ENCODE data around the gene MGAT4A.

Gene MGAT4A

DNA sequence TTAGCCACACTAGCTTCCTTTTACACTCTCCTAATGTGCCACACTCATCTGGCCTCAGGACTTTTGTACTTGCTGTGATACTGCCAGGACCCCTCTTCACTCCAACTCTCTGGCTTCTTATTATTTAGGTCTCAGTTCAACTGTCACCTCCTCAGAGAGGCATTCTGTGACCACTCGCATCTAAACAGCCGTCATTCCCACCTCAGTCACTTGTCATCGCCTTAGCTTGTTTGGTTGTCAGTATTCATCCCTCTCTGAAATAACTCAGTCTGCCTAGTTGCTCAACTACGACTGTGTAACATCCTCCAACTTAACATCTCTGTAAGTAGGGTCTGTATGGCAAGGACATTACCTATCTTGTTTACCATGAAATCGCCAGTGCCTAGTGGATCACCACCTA, 27.2 kb downstream of the MGAT4A start:
- Histone ChIP-seq H3K9me3 (ENCODE audit: severe bottlenecking) (no peaks in the 10 kb centered on the region), H3K4me3 (ENCODE audit: low read depth, low read length) (no peak overlapping the region), H3K27me3 (ENCODE audit: insufficient read depth, low read depth, severe bottlenecking) (no peaks in the 10 kb centered on the region), H3K36me3 (no peaks in the 10 kb centered on the region), H3K27ac (no peak overlapping the region)
- no peak for DNase-seq
- TF ChIP-seq, protein P1, sequence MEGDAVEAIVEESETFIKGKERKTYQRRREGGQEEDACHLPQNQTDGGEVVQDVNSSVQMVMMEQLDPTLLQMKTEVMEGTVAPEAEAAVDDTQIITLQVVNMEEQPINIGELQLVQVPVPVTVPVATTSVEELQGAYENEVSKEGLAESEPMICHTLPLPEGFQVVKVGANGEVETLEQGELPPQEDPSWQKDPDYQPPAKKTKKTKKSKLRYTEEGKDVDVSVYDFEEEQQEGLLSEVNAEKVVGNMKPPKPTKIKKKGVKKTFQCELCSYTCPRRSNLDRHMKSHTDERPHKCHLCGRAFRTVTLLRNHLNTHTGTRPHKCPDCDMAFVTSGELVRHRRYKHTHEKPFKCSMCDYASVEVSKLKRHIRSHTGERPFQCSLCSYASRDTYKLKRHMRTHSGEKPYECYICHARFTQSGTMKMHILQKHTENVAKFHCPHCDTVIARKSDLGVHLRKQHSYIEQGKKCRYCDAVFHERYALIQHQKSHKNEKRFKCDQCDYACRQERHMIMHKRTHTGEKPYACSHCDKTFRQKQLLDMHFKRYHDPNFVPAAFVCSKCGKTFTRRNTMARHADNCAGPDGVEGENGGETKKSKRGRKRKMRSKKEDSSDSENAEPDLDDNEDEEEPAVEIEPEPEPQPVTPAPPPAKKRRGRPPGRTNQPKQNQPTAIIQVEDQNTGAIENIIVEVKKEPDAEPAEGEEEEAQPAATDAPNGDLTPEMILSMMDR (IDR thresholded peaks at IDR 0.05; ENCODE audit: low read depth, low read length), result no peak

DNA sequence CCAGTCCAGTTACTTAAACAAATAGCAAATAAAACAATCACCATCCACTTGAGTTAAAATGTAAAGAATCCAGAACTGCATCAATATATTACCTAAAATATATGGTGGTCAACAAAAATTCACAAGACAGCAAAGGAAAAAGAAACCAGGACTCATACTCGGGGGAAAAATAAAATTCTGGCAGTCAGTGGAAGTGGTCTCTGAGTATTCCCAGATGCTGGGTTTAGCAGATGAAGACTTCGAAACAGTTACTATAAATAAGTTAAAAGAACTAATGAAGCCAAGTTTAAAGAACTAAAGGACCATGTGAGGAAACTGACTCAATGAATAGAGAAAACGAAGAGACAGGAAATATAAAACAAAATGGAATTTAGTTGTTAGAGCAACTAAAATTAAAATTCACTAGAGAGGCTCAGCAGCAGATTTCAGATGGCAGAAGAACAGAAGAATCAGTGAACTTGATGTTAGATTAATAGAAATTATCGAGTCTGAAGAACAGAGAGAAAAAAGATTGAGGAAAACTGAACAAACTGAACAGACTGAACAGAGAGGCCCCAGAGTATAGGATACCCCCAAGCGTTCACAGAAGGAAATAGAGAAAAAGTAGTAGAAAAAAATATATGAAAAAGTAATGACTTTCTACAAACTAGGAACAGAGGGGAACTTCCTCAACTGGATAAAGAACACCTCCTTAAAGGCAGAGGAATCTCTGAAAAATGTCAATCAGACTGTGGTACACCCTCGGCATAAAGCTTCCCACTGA, 27.9 kb downstream of the MGAT4A start:
- H3K4me3 ChIP-seq (ENCODE audit: low read depth, low read length), result no peak overlapping the region
- no peak for DNase-seq
- TF ChIP-seq, protein P1 (IDR thresholded peaks at IDR 0.05; ENCODE audit: low read depth, low read length), result no peak
- no peaks in the 10 kb centered on the region for H3K27me3 ChIP-seq (ENCODE audit: insufficient read depth, low read depth, severe bottlenecking)
- no peaks in the 10 kb centered on the region for H3K9me3 ChIP-seq (ENCODE audit: severe bottlenecking)
- H3K27ac ChIP-seq, result no peak overlapping the region
- no peaks in the 10 kb centered on the region for H3K36me3 ChIP-seq

DNA sequence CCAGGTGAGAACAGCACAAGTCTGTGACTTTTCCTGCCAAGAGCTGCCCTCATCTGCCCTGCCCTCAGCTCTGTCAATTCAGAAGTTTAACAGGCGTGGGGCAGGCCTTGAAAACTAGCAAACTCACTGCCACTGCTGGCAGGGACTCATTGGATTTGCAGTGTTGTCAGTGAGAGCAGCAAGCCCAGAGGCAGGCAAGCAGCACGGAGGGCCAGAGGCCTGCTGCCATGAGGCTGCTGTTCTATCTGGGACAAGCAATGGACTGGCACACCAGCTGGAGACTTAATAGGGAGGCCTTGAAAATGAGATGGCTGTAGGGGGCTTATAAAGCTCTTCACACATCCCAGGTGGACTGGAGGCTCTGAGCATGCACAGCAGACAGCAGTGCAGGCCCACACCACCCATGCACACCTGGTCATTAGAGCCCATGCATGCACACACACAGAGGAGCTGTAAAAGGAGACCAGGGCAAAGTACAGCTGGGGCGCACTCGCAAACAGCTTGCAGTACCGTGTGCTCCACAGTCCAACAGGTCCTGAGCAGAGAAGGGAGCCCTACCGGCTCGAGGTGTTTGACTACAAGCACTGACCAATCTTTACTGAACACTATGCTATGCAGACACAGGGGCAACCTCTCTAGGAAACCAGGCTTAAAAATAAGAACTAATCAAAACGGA, 28.7 kb downstream of the MGAT4A start:
- Histone ChIP-seq H3K4me3 (ENCODE audit: low read depth, low read length) (no peak overlapping the region), H3K36me3 (no peaks in the 10 kb centered on the region), H3K27me3 (ENCODE audit: insufficient read depth, low read depth, severe bottlenecking) (no peaks in the 10 kb centered on the region), H3K9me3 (ENCODE audit: severe bottlenecking) (no peaks in the 10 kb centered on the region), H3K27ac (no peak overlapping the region)
- TF ChIP-seq, protein P1 (IDR thresholded peaks at IDR 0.05; ENCODE audit: low read depth, low read length), result no peak
- DNase-seq, result no peak

DNA sequence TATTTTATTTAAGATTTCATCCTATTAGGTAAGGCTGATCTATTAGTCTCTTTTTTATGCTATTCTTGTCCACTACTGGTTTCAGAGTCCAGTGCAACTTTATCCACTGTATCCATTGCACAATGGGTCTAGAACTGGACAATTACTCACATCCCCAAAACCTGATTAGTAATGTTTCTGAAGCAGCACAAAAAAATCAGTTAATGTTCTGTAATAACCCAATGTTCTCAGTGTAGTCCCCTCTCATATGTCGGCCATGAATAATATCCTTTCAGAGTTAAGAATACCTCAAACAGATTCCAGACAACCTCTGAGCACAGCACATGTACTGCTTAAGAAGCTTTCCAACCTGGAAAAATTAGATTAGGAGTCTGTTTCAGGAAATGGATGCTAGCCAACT, 29.7 kb downstream of the MGAT4A start:
- Histone ChIP-seq H3K27me3 (ENCODE audit: insufficient read depth, low read depth, severe bottlenecking) (no peaks in the 10 kb centered on the region), H3K27ac (no peak overlapping the region), H3K9me3 (ENCODE audit: severe bottlenecking) (no peaks in the 10 kb centered on the region), H3K36me3 (no peaks in the 10 kb centered on the region), H3K4me3 (ENCODE audit: low read depth, low read length) (no peak overlapping the region)
- DNase-seq, result no peak
- TF ChIP-seq, protein P1 (IDR thresholded peaks at IDR 0.05; ENCODE audit: low read depth, low read length), result no peak

DNA sequence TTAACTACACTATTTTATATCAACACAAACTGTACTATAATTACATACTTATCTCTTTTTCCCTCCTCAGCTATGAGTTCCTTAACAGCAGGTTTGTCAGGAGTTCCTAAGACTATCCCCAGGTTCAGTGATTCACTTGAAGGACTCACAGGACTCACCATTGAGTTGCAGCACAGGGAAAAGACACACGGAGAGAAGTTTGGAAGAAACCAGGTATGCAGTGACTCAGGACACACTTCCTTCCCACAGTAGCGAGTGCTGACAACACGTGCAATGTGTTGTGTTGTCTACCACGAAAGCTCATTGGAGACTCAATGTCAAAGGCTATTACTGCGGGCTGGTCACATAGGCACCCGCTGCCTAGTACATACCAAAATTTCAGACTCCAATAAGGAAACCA, 32.0 kb downstream of the MGAT4A start:
- Histone ChIP-seq H3K36me3 (no peaks in the 10 kb centered on the region), H3K4me3 (ENCODE audit: low read depth, low read length) (no peak overlapping the region), H3K27me3 (ENCODE audit: insufficient read depth, low read depth, severe bottlenecking) (no peaks in the 10 kb centered on the region), H3K9me3 (ENCODE audit: severe bottlenecking) (no peaks in the 10 kb centered on the region), H3K27ac (no peak overlapping the region)
- DNase-seq, result no peak
- TF ChIP-seq, protein P1 (IDR thresholded peaks at IDR 0.05; ENCODE audit: low read depth, low read length), result no peak
